Gastrocnemius medialis (tissue), 4 donors: Measurements from ENCODE around the gene COL4A1. TPM values are rescaled to one million over a fixed set of nuclear protein-coding genes. Genes with fewer than 3 reads are reported as not detected.
A peak's percentile ranks its signal among the peaks of the same experiment; 100 is the strongest.

Source experiments
- ATAC-seq, 2 donors: fragments of 150-250 bp; one replicate each; pipeline ENCODE4 v1.9.1; 2016
- DNase-seq, 2 donors: peaks; one replicate each; pipeline ENCODE4 v3.0.0-alpha.2; 2019
- H3K27ac ChIP-seq, 4 donors: fragments of 200-600 bp; sonication (generic); 1 replicate in 1 of 4; 2 replicates in 3 of 4; pipeline ENCODE4 v1.5.1; 2016 to 2018; ENCODE audit warnings: mild to moderate bottlenecking in 2 of 4, moderate library complexity in 1 of 4
- H3K27me3 ChIP-seq, 3 donors: fragments of 200-600 bp; sonication (generic) in 2 of 3; 1 replicate in 1 of 3; 2 replicates in 2 of 3; pipeline versions ENCODE4 v1.5.1 to v1.6.0; 2016 to 2019; ENCODE audit warnings: mild to moderate bottlenecking in 1 of 3, moderate library complexity in 1 of 3
- H3K36me3 ChIP-seq, 2 donors: fragments of 200-600 bp; sonication (generic) in 1 of 2; one replicate each; pipeline ENCODE4 v1.5.1; 2017 to 2018
- H3K4me1 ChIP-seq, 2 donors: fragments of 200-600 bp; sonication (generic) in 1 of 2; one replicate each; pipeline ENCODE4 v1.5.1; 2016 to 2017; ENCODE audit warnings: mild to moderate bottlenecking in 2 of 2
- H3K4me3 ChIP-seq, 4 donors: fragments of 200-600 bp; sonication (generic) in 3 of 4; 1 replicate in 1 of 4; 2 replicates in 3 of 4; pipeline ENCODE4 v1.5.1; 2016 to 2019; ENCODE audit warnings: mild to moderate bottlenecking in 2 of 4
- H3K9me3 ChIP-seq, 3 donors: fragments of 200-600 bp; sonication (generic) in 2 of 3; 1 replicate in 1 of 3; 2 replicates in 2 of 3; pipeline ENCODE4 v1.5.1; 2016 to 2019
- POLR2A ChIP-seq, 2 donors: fragments of 450-650 bp; IDR thresholded peaks; one replicate each; pipeline ENCODE4 v1.6.1; 2017; ENCODE audit warnings: antibody characterized with exemption in 2 of 2, mild to moderate bottlenecking in 2 of 2, moderate library complexity in 2 of 2
- in situ Hi-C, 4 donors: fragments of 200-750 bp; cut with MboI; loops; one replicate each; pipeline versions ENCODE4 v1.15.0 to v1.8.0; 2017; ENCODE audit warnings: low sequenced_read_pairs in 4 of 4
- intact Hi-C: fragments of 100-400 bp; cut with DNase I; formaldehyde crosslinking; loops from one replicate; pipeline ENCODE4 v1.15.1; 2023; ENCODE audit warnings: low total_unique reads
- total RNA-seq, 4 donors: library from RNA; depleted of rRNA; stranded (reverse); fragments of >200 nt; gene quantifications; one replicate each; pipeline versions ENCODE4 v1.1.0 to v1.2.3, GENCODE V29; 2016
- TF ChIP-seq, protein P1 (sequence below), 5 experiments: fragments of 450-650 bp in 3 of 5; fragments of 200-600 bp in 2 of 5; sonication (generic) in 2 of 5; IDR thresholded peaks in 4 of 5; conservative IDR thresholded peaks in 1 of 5; 1 replicate in 4 of 5; 2 replicates in 1 of 5; pipeline ENCODE4 v1.5.1; 2016 to 2019; ENCODE audit warnings: antibody characterized with exemption in 5 of 5, mild to moderate bottlenecking in 3 of 5, moderate library complexity in 3 of 5

COL4A1 gene
- total RNA-seq, 4 donors from 2014 or later: 60.5 to 127 (median 120) TPM

DNA sequence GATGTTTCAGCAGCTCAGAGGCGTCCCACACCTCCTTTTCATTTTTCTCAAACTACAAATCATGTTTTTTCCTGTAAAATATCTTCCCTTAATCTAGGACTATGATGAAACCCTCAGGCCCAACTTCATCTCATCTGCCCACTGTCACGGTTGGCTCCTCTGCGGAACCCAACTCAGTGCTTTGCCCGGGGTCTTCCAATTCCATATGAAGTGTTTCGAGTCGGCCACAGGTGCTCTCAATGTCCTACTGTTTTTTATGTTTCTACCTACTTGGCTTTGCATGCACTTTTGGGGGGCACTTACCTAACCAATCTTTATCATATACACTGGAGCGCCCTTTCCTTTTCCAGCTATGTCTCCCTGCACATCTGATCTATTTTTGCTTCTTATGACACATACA lies 28.1 kb downstream of the COL4A1 start:
- no peaks in the 10 kb centered on the region for H3K27me3 ChIP-seq
- in situ Hi-C loops (no loop called here), intact Hi-C loops (no loop called here)
- H3K27ac ChIP-seq: peak overlapping the region; percentile 29 to 69 (median 54)
- H3K4me3 ChIP-seq: no peak overlapping the region
- H3K36me3 ChIP-seq: no peaks in the 10 kb centered on the region
- ATAC-seq (no peak), DNase-seq (no peak)
- peaks cover 15 to 28% of the 10 kb centered on the region in 2 donors for H3K4me1 ChIP-seq
- TF ChIP-seq, protein P1, sequence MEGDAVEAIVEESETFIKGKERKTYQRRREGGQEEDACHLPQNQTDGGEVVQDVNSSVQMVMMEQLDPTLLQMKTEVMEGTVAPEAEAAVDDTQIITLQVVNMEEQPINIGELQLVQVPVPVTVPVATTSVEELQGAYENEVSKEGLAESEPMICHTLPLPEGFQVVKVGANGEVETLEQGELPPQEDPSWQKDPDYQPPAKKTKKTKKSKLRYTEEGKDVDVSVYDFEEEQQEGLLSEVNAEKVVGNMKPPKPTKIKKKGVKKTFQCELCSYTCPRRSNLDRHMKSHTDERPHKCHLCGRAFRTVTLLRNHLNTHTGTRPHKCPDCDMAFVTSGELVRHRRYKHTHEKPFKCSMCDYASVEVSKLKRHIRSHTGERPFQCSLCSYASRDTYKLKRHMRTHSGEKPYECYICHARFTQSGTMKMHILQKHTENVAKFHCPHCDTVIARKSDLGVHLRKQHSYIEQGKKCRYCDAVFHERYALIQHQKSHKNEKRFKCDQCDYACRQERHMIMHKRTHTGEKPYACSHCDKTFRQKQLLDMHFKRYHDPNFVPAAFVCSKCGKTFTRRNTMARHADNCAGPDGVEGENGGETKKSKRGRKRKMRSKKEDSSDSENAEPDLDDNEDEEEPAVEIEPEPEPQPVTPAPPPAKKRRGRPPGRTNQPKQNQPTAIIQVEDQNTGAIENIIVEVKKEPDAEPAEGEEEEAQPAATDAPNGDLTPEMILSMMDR (IDR thresholded peaks at IDR 0.05 in 4 of 5, conservative IDR thresholded peaks at IDR 0.05 in 1 of 5): no peak
- no peak for TF ChIP-seq POLR2A (IDR thresholded peaks at IDR 0.05)
- no peaks in the 10 kb centered on the region for H3K9me3 ChIP-seq

DNA sequence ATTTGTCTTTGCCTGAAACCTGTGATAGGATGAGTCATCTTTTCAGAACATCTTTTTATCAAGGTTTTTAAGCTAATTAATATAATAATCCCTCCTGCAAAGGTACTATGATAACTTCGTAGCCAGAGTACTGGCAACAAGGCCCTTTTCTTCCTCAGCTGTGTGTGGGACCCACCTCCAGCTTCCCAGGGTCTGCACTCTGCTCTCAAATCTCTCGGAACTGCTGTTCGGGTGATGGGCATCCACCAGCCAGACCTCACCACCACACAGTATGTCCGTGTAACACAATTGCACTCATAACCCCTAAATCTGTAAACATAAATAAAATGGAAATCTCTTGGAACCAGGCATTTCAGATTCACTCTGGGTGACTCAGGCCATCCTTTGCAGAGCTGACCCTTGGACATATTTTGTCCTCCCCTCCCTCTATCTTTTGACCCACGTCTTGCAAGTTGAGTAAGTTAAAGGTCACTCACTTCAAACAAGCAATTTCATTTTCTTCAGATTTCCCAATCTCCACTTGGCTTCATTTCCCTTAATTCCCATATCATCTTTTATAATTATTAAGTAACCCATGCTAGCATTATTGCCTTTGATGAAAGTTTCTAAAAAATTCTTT lies 29.5 kb downstream of the COL4A1 start:
- no peak overlapping the region for H3K4me3 ChIP-seq
- no peaks in the 10 kb centered on the region for H3K9me3 ChIP-seq
- TF ChIP-seq POLR2A (IDR thresholded peaks at IDR 0.05): no peak
- TF ChIP-seq, protein P1 (IDR thresholded peaks at IDR 0.05 in 4 of 5, conservative IDR thresholded peaks at IDR 0.05 in 1 of 5): no peak
- H3K36me3 ChIP-seq: no peaks in the 10 kb centered on the region
- ATAC-seq: no peak
- intact Hi-C loops: no loop called here
- DNase-seq: no peak
- peak overlapping the region; percentile 4 to 48 (median 20) for H3K27ac ChIP-seq
- H3K27me3 ChIP-seq: no peaks in the 10 kb centered on the region
- H3K4me1 ChIP-seq: peaks cover 13 to 28% of the 10 kb centered on the region in 2 donors
- in situ Hi-C loops: no loop called here

DNA sequence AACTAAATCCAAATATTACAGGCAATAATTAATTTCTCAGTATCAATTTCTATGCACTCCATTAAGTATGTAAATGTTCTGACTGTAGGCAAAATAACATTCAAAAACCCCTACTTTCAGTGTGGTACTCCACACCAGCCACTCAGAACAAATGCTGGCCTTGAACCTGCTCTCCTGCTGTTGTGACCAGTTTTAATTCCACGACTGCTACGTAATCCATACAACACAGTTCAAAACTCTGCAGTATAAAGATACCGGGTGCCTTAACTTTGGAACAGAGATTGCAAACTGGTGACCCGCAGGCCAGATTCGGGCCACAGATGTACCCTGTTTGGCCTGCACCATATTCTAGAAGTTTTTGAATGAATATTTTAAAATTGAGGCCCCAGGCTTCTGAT lies 30.4 kb downstream of the COL4A1 start:
- Histone ChIP-seq H3K27ac (peak overlapping the region in 3 of 4 donors; percentile 19 to 48 (median 20)), H3K4me1 (peaks cover 13 to 23% of the 10 kb centered on the region in 2 donors), H3K4me3 (no peak overlapping the region), H3K36me3 (no peaks in the 10 kb centered on the region), H3K9me3 (no peaks in the 10 kb centered on the region), H3K27me3 (no peaks in the 10 kb centered on the region)
- TF ChIP-seq POLR2A (IDR thresholded peaks at IDR 0.05): no peak
- TF ChIP-seq, protein P1 (IDR thresholded peaks at IDR 0.05 in 4 of 5, conservative IDR thresholded peaks at IDR 0.05 in 1 of 5): no peak
- ATAC-seq: no peak
- no peak for DNase-seq
- intact Hi-C loops: no loop called here
- in situ Hi-C loops: no loop called here

DNA sequence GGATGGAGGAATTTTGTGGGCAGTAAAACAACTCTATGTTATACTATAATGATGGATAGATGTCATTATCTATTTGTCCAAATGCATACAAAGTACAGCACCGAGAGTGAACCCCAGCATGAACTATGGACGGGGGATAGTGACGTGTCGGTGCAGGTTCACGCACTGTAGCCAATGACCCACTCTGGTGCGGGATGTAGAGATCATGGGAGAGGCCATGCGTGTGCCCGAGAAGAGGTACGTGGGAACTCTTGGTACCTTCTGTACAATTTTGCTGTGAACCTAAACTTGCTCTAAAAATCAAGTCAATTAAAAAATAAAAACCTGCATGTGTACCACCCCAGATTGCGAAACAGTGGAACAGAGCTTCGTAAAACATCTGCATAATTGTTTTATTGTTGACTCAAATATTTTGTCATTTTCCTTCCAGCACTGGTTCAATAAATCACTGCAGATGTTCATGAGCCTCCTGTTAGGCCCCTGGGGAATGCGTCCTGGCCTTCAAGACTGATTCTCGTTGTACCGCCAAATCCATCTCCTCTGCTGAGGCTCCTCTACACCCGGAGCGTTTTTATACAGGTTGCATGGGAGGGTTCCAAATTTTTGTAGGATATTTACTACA lies 30.9 kb downstream of the COL4A1 start:
- ATAC-seq (peak; percentile 51 to 57), DNase-seq (peak; percentile 57 to 71)
- no peaks in the 10 kb centered on the region for H3K9me3 ChIP-seq
- H3K27ac ChIP-seq: peak overlapping the region in 3 of 4 donors; percentile 19 to 48 (median 23)
- in situ Hi-C loops (no loop called here), intact Hi-C loops (no loop called here)
- no peak for TF ChIP-seq POLR2A (IDR thresholded peaks at IDR 0.05)
- TF ChIP-seq, protein P1 (IDR thresholded peaks at IDR 0.05 in 4 of 5, conservative IDR thresholded peaks at IDR 0.05 in 1 of 5): no peak
- peaks cover 13 to 25% of the 10 kb centered on the region in 2 donors for H3K4me1 ChIP-seq
- H3K36me3 ChIP-seq: no peaks in the 10 kb centered on the region
- no peaks in the 10 kb centered on the region for H3K27me3 ChIP-seq
- H3K4me3 ChIP-seq: no peak overlapping the region
